ENCODE measurements around the gene NAB1. TPM values are rescaled to one million over a fixed set of nuclear protein-coding genes. Genes with fewer than 3 reads are reported as not detected.

The NAB1 gene
- total and polyA plus RNA-seq, 2 experiments from 2014 or later = 10.4 to 40.2 TPM

DNA sequence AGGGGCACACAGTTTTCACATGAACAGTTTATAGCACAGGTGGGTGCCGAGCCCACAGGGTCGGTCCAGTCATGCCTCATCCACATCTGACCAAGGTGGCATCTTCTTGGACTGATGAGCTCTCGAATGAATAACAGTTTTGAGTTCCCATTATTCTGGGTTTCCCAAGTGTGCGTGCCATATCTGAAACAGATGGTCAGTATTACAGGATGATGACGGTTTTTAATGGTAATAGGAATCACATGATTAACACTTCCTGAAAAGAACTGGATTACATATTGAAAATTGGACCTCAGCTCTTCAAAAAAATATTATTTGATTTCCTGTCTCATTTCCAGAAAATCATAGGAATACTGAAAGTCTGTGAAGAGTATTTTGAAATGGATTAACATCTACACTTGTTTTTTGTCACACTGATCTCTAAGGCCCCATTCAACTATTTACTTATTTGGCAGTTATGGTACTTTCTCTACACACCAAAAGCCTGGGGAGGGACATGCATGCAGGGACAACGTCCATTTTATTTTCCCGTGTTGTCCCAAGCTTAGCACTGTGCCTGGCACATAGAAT lies 22.2 kb upstream of the NAB1 start:
- no peak overlapping the region for H3K4me3 Mint-ChIP-seq
- Histone ChIP-seq H3K4me1 (ENCODE audit: insufficient read depth) (0 out of 2 replicates have a peak, but pooled peaks cover 6% of the 10 kb centered on the region), H3K4me2 (no peak overlapping the region), H3K79me2 (replicated peaks; ENCODE audit: insufficient read depth) (no peaks in the 10 kb centered on the region), H3K9me2 (ENCODE audit: insufficient read depth) (no peaks in the 10 kb centered on the region), H2AFZ (no peak overlapping the region), H3K27me3 (ENCODE audit: insufficient read depth) (peaks cover 8% of the 10 kb centered on the region; the same call in 1 of the 2 replicates), H3K4me3 (no peak overlapping the region), H3K36me3 (ENCODE audit: insufficient read depth) (no peaks in the 10 kb centered on the region), H3K27ac (ENCODE audit: low read depth) (no peak overlapping the region), H3F3A (replicated peaks; ENCODE audit: low read depth) (no peaks in the 10 kb centered on the region), H4K20me1 (replicated peaks; ENCODE audit: insufficient read depth) (no peaks in the 10 kb centered on the region)
- peaks cover 3% of the 10 kb centered on the region; the same call in 2 of the 3 replicates for H3K4me1 Mint-ChIP-seq
- DNase-seq (ENCODE audit: low spot score) (no peak), ATAC-seq (no peak)
- peaks cover 9% of the 10 kb centered on the region for H3K27me3 Mint-ChIP-seq (ENCODE audit: insufficient read depth, low read depth, poor library complexity)
- H3K27ac Mint-ChIP-seq = no peak overlapping the region
- H3K9me3 Mint-ChIP-seq = no peaks in the 10 kb centered on the region
- TF ChIP-seq STAT1 (IDR thresholded peaks at IDR 0.05; ENCODE audit: unreplicated experiment) (no peak), POLR2AphosphoS5 (IDR thresholded peaks at IDR 0.05; ENCODE audit: low read depth) (no peak), ZNF114 (CRISPR knock-in tag; IDR thresholded peaks at IDR 0.05) (no peak), JUNB (IDR thresholded peaks at IDR 0.05; ENCODE audit: unreplicated experiment) (no peak), CREB1 (CRISPR knock-in tag; IDR thresholded peaks at IDR 0.05; ENCODE audit: low read depth) (no peak), NANOG (IDR thresholded peaks at IDR 0.05; ENCODE audit: borderline replicate concordance) (no peak), EZH2 (IDR thresholded peaks at IDR 0.05; ENCODE audit: low read depth, unreplicated experiment) (no peak), EZH2phosphoT487 (IDR thresholded peaks at IDR 0.05; ENCODE audit: unreplicated experiment) (no peak), ZNF331 (CRISPR knock-in tag; IDR thresholded peaks at IDR 0.05; ENCODE audit: low read depth) (no peak)
- TF ChIP-seq, protein P1, sequence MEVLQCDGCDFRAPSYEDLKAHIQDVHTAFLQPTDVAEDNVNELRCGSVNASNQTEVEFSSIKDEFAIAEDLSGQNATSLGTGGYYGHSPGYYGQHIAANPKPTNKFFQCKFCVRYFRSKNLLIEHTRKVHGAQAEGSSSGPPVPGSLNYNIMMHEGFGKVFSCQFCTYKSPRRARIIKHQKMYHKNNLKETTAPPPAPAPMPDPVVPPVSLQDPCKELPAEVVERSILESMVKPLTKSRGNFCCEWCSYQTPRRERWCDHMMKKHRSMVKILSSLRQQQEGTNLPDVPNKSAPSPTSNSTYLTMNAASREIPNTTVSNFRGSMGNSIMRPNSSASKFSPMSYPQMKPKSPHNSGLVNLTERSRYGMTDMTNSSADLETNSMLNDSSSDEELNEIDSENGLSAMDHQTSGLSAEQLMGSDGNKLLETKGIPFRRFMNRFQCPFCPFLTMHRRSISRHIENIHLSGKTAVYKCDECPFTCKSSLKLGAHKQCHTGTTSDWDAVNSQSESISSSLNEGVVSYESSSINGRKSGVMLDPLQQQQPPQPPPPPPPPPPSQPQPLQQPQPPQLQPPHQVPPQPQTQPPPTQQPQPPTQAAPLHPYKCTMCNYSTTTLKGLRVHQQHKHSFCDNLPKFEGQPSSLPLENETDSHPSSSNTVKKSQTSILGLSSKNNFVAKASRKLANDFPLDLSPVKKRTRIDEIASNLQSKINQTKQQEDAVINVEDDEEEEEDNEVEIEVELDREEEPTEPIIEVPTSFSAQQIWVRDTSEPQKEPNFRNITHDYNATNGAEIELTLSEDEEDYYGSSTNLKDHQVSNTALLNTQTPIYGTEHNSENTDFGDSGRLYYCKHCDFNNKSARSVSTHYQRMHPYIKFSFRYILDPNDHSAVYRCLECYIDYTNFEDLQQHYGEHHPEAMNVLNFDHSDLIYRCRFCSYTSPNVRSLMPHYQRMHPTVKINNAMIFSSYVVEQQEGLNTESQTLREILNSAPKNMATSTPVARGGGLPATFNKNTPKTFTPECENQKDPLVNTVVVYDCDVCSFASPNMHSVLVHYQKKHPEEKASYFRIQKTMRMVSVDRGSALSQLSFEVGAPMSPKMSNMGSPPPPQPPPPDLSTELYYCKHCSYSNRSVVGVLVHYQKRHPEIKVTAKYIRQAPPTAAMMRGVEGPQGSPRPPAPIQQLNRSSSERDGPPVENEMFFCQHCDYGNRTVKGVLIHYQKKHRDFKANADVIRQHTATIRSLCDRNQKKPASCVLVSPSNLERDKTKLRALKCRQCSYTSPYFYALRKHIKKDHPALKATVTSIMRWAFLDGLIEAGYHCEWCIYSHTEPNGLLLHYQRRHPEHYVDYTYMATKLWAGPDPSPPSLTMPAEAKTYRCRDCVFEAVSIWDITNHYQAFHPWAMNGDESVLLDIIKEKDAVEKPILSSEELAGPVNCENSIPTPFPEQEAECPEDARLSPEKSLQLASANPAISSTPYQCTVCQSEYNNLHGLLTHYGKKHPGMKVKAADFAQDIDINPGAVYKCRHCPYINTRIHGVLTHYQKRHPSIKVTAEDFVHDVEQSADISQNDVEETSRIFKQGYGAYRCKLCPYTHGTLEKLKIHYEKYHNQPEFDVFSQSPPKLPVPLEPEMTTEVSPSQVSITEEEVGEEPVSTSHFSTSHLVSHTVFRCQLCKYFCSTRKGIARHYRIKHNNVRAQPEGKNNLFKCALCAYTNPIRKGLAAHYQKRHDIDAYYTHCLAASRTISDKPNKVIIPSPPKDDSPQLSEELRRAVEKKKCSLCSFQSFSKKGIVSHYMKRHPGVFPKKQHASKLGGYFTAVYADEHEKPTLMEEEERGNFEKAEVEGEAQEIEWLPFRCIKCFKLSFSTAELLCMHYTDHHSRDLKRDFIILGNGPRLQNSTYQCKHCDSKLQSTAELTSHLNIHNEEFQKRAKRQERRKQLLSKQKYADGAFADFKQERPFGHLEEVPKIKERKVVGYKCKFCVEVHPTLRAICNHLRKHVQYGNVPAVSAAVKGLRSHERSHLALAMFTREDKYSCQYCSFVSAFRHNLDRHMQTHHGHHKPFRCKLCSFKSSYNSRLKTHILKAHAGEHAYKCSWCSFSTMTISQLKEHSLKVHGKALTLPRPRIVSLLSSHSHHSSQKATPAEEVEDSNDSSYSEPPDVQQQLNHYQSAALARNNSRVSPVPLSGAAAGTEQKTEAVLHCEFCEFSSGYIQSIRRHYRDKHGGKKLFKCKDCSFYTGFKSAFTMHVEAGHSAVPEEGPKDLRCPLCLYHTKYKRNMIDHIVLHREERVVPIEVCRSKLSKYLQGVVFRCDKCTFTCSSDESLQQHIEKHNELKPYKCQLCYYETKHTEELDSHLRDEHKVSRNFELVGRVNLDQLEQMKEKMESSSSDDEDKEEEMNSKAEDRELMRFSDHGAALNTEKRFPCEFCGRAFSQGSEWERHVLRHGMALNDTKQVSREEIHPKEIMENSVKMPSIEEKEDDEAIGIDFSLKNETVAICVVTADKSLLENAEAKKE (CRISPR knock-in tag; IDR thresholded peaks at IDR 0.05) = no peak
- TF ChIP-seq, protein P2, sequence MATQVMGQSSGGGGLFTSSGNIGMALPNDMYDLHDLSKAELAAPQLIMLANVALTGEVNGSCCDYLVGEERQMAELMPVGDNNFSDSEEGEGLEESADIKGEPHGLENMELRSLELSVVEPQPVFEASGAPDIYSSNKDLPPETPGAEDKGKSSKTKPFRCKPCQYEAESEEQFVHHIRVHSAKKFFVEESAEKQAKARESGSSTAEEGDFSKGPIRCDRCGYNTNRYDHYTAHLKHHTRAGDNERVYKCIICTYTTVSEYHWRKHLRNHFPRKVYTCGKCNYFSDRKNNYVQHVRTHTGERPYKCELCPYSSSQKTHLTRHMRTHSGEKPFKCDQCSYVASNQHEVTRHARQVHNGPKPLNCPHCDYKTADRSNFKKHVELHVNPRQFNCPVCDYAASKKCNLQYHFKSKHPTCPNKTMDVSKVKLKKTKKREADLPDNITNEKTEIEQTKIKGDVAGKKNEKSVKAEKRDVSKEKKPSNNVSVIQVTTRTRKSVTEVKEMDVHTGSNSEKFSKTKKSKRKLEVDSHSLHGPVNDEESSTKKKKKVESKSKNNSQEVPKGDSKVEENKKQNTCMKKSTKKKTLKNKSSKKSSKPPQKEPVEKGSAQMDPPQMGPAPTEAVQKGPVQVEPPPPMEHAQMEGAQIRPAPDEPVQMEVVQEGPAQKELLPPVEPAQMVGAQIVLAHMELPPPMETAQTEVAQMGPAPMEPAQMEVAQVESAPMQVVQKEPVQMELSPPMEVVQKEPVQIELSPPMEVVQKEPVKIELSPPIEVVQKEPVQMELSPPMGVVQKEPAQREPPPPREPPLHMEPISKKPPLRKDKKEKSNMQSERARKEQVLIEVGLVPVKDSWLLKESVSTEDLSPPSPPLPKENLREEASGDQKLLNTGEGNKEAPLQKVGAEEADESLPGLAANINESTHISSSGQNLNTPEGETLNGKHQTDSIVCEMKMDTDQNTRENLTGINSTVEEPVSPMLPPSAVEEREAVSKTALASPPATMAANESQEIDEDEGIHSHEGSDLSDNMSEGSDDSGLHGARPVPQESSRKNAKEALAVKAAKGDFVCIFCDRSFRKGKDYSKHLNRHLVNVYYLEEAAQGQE (IDR thresholded peaks at IDR 0.05; ENCODE audit: unreplicated experiment) = no peak
- TF ChIP-seq, protein P3, sequence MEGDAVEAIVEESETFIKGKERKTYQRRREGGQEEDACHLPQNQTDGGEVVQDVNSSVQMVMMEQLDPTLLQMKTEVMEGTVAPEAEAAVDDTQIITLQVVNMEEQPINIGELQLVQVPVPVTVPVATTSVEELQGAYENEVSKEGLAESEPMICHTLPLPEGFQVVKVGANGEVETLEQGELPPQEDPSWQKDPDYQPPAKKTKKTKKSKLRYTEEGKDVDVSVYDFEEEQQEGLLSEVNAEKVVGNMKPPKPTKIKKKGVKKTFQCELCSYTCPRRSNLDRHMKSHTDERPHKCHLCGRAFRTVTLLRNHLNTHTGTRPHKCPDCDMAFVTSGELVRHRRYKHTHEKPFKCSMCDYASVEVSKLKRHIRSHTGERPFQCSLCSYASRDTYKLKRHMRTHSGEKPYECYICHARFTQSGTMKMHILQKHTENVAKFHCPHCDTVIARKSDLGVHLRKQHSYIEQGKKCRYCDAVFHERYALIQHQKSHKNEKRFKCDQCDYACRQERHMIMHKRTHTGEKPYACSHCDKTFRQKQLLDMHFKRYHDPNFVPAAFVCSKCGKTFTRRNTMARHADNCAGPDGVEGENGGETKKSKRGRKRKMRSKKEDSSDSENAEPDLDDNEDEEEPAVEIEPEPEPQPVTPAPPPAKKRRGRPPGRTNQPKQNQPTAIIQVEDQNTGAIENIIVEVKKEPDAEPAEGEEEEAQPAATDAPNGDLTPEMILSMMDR (conservative IDR thresholded peaks at IDR 0.05; ENCODE audit: low read depth in 2 of 2) = no peak
- TF ChIP-seq, protein P4, sequence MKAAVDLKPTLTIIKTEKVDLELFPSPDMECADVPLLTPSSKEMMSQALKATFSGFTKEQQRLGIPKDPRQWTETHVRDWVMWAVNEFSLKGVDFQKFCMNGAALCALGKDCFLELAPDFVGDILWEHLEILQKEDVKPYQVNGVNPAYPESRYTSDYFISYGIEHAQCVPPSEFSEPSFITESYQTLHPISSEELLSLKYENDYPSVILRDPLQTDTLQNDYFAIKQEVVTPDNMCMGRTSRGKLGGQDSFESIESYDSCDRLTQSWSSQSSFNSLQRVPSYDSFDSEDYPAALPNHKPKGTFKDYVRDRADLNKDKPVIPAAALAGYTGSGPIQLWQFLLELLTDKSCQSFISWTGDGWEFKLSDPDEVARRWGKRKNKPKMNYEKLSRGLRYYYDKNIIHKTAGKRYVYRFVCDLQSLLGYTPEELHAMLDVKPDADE (IDR thresholded peaks at IDR 0.05) = no peak
- H3K36me3 Mint-ChIP-seq (ENCODE audit: low read depth) = no peaks in the 10 kb centered on the region

Measured in GM23338 (cell line).